GM10266 (cell line): ENCODE results near the gene THPO.

Source experiments
- DNase-seq: peaks from one replicate; pipeline ENCODE4 v3.0.0; 2012; ENCODE audit errors: extremely low spot score
- CTCF ChIP-seq: IDR thresholded peaks from 2 replicates; pipeline ENCODE4 v1.5.1; 2012; ENCODE audit warnings: mild to moderate bottlenecking, low read depth; ENCODE audit not compliant: control insufficient read depth, insufficient read depth; ENCODE audit errors: missing control alignments

THPO gene

GRCh38 chr3:184325715-184326369 is 52.2 kb downstream of the THPO start:
- no peak for TF ChIP-seq CTCF
- DNase-seq = no peak

- no peak for TF ChIP-seq CTCF
- no peak for DNase-seq
Observed at GRCh38 chr3:184325269-184325668, 52.7 kb downstream of the THPO start.

GRCh38 chr3:184323696-184324095 is 54.3 kb downstream of the THPO start:
- DNase-seq = no peak
- TF ChIP-seq CTCF = no peak

- DNase-seq = no peak
- no peak for TF ChIP-seq CTCF
Observed at GRCh38 chr3:184322731-184323487, 55.1 kb downstream of the THPO start.
